ENCODE data around the gene GJB1.

Gene GJB1

DNA sequence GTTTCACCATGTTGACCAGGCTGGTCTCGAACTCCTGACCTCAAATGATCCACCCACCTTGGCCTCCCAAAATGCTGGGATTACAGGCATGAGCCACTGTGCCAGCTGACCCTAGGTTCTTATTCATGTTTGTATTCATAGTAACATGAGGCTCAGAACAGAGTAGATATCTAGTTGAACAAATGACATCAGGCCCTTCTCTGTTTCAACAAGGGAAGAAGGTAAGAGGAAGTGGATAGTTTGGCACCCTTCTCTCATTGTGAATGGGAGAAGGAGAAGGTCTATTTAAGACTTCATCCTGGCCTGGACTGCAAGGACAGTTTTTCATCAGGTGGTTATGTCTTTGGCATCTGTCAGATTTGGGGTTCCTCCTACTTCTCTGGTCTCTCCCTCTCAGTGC, 13.8 kb downstream of the GJB1 start:
- TF ChIP-seq CTCF (IDR thresholded peaks at IDR 0.05; ENCODE audit: low read depth, low read length, missing control alignments): no peak
- no peak overlapping the region for H3K4me3 ChIP-seq (replicated peaks; ENCODE audit: low read depth, low read length)
- no peak for DNase-seq (ENCODE audit: extremely low read depth, low read depth)

- no peak overlapping the region for H3K4me3 ChIP-seq (replicated peaks; ENCODE audit: low read depth, low read length)
- TF ChIP-seq CTCF (IDR thresholded peaks at IDR 0.05; ENCODE audit: low read depth, low read length, missing control alignments): no peak
- no peak for DNase-seq (ENCODE audit: extremely low read depth, low read depth)
Measured at GRCh38 chrX:71239781-71240180, 16.8 kb downstream of the GJB1 start.

GRCh38 chrX:71241301-71241700, 18.3 kb downstream of the GJB1 start:
- no peak for DNase-seq (ENCODE audit: extremely low read depth, low read depth)
- no peak overlapping the region for H3K4me3 ChIP-seq (replicated peaks; ENCODE audit: low read depth, low read length)
- TF ChIP-seq CTCF (IDR thresholded peaks at IDR 0.05; ENCODE audit: low read depth, low read length, missing control alignments): no peak

- no peak for DNase-seq (ENCODE audit: extremely low read depth, low read depth)
- no peak for TF ChIP-seq CTCF (IDR thresholded peaks at IDR 0.05; ENCODE audit: low read depth, low read length, missing control alignments)
- no peak overlapping the region for H3K4me3 ChIP-seq (replicated peaks; ENCODE audit: low read depth, low read length)
Measured at GRCh38 chrX:71244359-71245128, 21.5 kb downstream of the GJB1 start.

DNA sequence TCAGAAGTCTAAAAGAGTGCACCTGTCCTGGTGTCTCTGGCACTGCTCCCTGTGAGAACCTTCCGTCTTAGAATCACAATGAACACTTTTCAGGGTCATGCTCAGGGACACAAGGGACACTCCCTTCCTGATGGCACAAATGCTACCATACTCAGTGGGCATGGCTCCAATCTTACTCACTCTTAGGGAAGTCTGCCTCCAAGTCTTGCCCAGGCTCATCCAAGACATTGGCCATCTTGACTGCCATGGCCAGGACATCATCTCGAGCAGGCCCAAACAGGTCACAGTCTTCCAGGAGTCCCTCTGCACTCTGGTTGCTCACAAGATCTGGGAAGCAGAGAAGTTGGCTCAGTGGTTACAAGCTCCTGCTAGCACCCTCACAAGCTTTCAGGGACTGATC, 22.1 kb downstream of the GJB1 start:
- H3K4me3 ChIP-seq (replicated peaks; ENCODE audit: low read depth, low read length): no peak overlapping the region
- TF ChIP-seq CTCF (IDR thresholded peaks at IDR 0.05; ENCODE audit: low read depth, low read length, missing control alignments): no peak
- no peak for DNase-seq (ENCODE audit: extremely low read depth, low read depth)

DNA sequence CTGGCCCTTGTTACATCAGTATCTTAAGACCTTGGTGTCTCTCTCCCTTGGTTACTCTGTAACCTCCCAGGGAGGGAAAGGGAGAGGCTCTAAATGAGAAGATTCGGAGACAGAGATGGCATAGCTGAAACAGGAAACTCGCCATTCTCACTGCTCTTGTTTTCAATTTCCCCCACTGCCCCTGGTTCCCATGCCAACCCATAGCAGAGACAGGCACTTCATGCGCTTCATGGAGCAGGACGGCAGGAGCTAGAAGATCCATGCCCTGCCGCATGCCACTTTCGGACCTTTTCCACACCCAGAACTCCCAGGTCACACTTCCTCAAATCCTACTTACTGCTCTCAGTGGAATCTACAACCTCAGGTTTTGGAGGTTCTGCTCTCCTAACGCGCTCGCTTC, 27.8 kb downstream of the GJB1 start:
- no peak for TF ChIP-seq CTCF (IDR thresholded peaks at IDR 0.05; ENCODE audit: low read depth, low read length, missing control alignments)
- no peak overlapping the region for H3K4me3 ChIP-seq (replicated peaks; ENCODE audit: low read depth, low read length)
- no peak for DNase-seq (ENCODE audit: extremely low read depth, low read depth)

Measured in HFF-Myc (cell line).